K562 (cell line): ENCODE data around the gene NEMP1. TPM values are rescaled to one million over a fixed set of nuclear protein-coding genes. Genes with fewer than 3 reads are reported as not detected.

Experiments used
- BCL6 ChIP-seq: fragments of 250-450 bp; sonication (Bioruptor Pico); IDR thresholded peaks from 2 replicates; pipeline ENCODE4 v1.4.0; 2020
- BRD4 ChIP-seq: fragments of 200-600 bp; sonication (generic); IDR thresholded peaks from 2 replicates; pipeline ENCODE4 v1.6.1; 2017; ENCODE audit warnings: inconsistent platforms
- CBX1 ChIP-seq: sonication (generic); IDR thresholded peaks from 2 replicates; pipeline ENCODE4 v1.6.1; 2016; ENCODE audit warnings: antibody characterized with exemption, low read depth, mild to moderate bottlenecking
- CUX1 ChIP-seq: fragments of 200-800 bp; sonication (Bioruptor generic); IDR thresholded peaks from 2 replicates; pipeline ENCODE4 v1.6.1; 2016; ENCODE audit warnings: missing genetic modification characterization, missing compliant biosample characterization
- FOXP1 ChIP-seq: sonication (generic); formaldehyde crosslinking; IDR thresholded peaks from 2 replicates; pipeline ENCODE4 v1.8.0; 2022; ENCODE audit warnings: mild to moderate bottlenecking, missing genetic modification reagents
- HDAC6 ChIP-seq: IDR thresholded peaks from 2 replicates; pipeline ENCODE4 v1.6.1; 2012; ENCODE audit warnings: low read depth, mild to moderate bottlenecking, control low read depth, inconsistent platforms, low read length, moderate library complexity
- MCM3 ChIP-seq: fragments of 450-650 bp; IDR thresholded peaks from 2 replicates; pipeline ENCODE4 v1.6.1; 2016
- MYBL2 ChIP-seq, 2 experiments: fragments of 450-650 bp in 1 of 2; sonication (generic) in 1 of 2; formaldehyde crosslinking in 1 of 2; IDR thresholded peaks; 2 replicates each; pipeline versions ENCODE4 v1.6.1 to v1.8.1; 2017 to 2022; ENCODE audit warnings: borderline replicate concordance in 1 of 2, inconsistent platforms in 1 of 2, low read depth in 1 of 2, mild to moderate bottlenecking in 1 of 2, missing genetic modification reagents in 1 of 2, moderate library complexity in 1 of 2
- POLR2A ChIP-seq: fragments of 450-650 bp; conservative IDR thresholded peaks from 2 replicates; pipeline ENCODE4 v1.6.1; 2016
- PTBP1 ChIP-seq: fragments of 200-400 bp; formaldehyde crosslinking; IDR thresholded peaks from 2 replicates; pipeline ENCODE4 v1.6.1; 2017; ENCODE audit warnings: low read depth, low read length
- RNF219 ChIP-seq: fragments of 250-450 bp; sonication (Bioruptor Pico); IDR thresholded peaks from 2 replicates; pipeline ENCODE4 v1.5.0; 2022; ENCODE audit warnings: mild to moderate bottlenecking
- SETDB1 ChIP-seq: IDR thresholded peaks from one replicate; pipeline ENCODE4 v1.6.1; 2012; ENCODE audit warnings: low read length, control low read depth, inconsistent platforms
- SMARCC2 ChIP-seq: fragments of 450-650 bp; IDR thresholded peaks from 2 replicates; pipeline ENCODE4 v1.6.1; 2017; ENCODE audit warnings: antibody characterized with exemption, moderate library complexity, mild to moderate bottlenecking, low read depth
- SMARCE1 ChIP-seq: fragments of 450-650 bp; IDR thresholded peaks from 2 replicates; pipeline ENCODE4 v1.7.1; 2016; ENCODE audit warnings: mild to moderate bottlenecking
- TEAD4 ChIP-seq, 2 experiments: sonication (generic) in 1 of 2; formaldehyde crosslinking in 1 of 2; IDR thresholded peaks; 2 replicates each; pipeline versions ENCODE4 v1.6.1 to v1.8.0; 2012 to 2022; ENCODE audit warnings: borderline replicate concordance in 1 of 2, inconsistent platforms in 1 of 2, low read length in 1 of 2, mild to moderate bottlenecking in 1 of 2, missing genetic modification reagents in 1 of 2
- TGIF2 ChIP-seq: sonication (generic); formaldehyde crosslinking; IDR thresholded peaks from 2 replicates; pipeline ENCODE4 v1.8.1; 2022; ENCODE audit warnings: mild to moderate bottlenecking, missing genetic modification reagents, moderate library complexity
- XRCC3 ChIP-seq: fragments of 450-650 bp; IDR thresholded peaks from 2 replicates; pipeline ENCODE4 v1.6.1; 2017; ENCODE audit warnings: mild to moderate bottlenecking, moderate library complexity
- ZHX1 ChIP-seq: fragments of 150-350 bp; conservative IDR thresholded peaks from 2 replicates; pipeline ENCODE4 v1.6.1; 2014; ENCODE audit warnings: low read length
- polyA plus RNA-seq, 8 experiments: library from polyadenylated mRNA; depleted of rRNA in 4 of 8; stranded (reverse) in 5 of 8; unstranded in 3 of 8; fragments of >200 nt; fragmentation: Nextera tagmentation in 2 of 8; fragmentation: Illumina TruSeq in 1 of 8; extraction: Ambion mirVana in 2 of 8; extraction: Trizol in 1 of 8; gene quantifications; 2 replicates each; pipeline versions ENCODE4 v1.2.1 to v1.2.3, GENCODE V29; 2011 to 2014; ENCODE audit warnings: inconsistent platforms in 1 of 8, missing spikeins in 1 of 8
- total RNA-seq, 7 experiments: library from RNA; depleted of rRNA in 6 of 7; stranded (reverse); fragments of >200 nt in 6 of 7; fragmentation: Illumina TruSeq in 2 of 7; extraction: Trizol in 2 of 7; gene quantifications; 2 replicates each; pipeline versions ENCODE4 v1.2.1 to v1.2.3, GENCODE V29; 2011 to 2021; ENCODE audit warnings: low replicate concordance in 1 of 7

Gene NEMP1
- total and polyA plus RNA-seq, 9 of the 15 experiments (the other 6 are each of a cell fraction or from before 2014, with no cell fraction given): 9.5 to 82.2 (median 41.2) TPM

GRCh38 chr12:57027011-57027804 lies 51.4 kb downstream of the NEMP1 start (continued):
- no peak for TF ChIP-seq RNF219 (CRISPR knock-in tag)
- no peak for TF ChIP-seq TGIF2 (CRISPR knock-in tag)
- no peak for TF ChIP-seq CUX1
- TF ChIP-seq CBX1: no peak
- TF ChIP-seq MYBL2 (IDR thresholded peaks at IDR 0.05; ENCODE audit: low read depth): no peak
- no peak for TF ChIP-seq MYBL2 (CRISPR knock-in tag; IDR thresholded peaks at IDR 0.05; ENCODE audit: borderline replicate concordance)
- no peak for TF ChIP-seq FOXP1 (CRISPR knock-in tag)
- TF ChIP-seq MCM3: no peak
- no peak for TF ChIP-seq XRCC3
- TF ChIP-seq BCL6 (CRISPR knock-in tag): no peak
- TF ChIP-seq SMARCE1: no peak
- TF ChIP-seq PTBP1: no peak
- TF ChIP-seq SMARCC2: no peak
- no peak for TF ChIP-seq ZHX1
- TF ChIP-seq HDAC6: no peak
- TF ChIP-seq SETDB1: no peak
- TF ChIP-seq TEAD4 (IDR thresholded peaks at IDR 0.05; ENCODE audit: low read length): peak; percentile 52; the same call in 1 of the 2 replicates
- TF ChIP-seq TEAD4 (CRISPR knock-in tag; IDR thresholded peaks at IDR 0.05; ENCODE audit: borderline replicate concordance): no peak
- TF ChIP-seq POLR2A: no peak
- no peak for TF ChIP-seq BRD4
